GM18517 (cell line): ENCODE measurements around the gene ZPR1.
A peak's percentile ranks its signal among the peaks of the same experiment; 100 is the strongest.
"Not testable (repeated sequence)": the region's sequence is repeated elsewhere in the genome, so short reads cannot be mapped to it uniquely, and the experiment has no call there.

Source experiments
- ATAC-seq: cut with Tn5 transposase; IDR thresholded peaks from one replicate; pipeline ENCODE4 v1.9.1; 2021; ENCODE audit warnings: mild to moderate bottlenecking, moderate library complexity; ENCODE audit not compliant: unreplicated experiment

Gene ZPR1, protein sequence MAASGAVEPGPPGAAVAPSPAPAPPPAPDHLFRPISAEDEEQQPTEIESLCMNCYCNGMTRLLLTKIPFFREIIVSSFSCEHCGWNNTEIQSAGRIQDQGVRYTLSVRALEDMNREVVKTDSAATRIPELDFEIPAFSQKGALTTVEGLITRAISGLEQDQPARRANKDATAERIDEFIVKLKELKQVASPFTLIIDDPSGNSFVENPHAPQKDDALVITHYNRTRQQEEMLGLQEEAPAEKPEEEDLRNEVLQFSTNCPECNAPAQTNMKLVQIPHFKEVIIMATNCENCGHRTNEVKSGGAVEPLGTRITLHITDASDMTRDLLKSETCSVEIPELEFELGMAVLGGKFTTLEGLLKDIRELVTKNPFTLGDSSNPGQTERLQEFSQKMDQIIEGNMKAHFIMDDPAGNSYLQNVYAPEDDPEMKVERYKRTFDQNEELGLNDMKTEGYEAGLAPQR

GRCh38 chr11:116787786-116788486 lies at the start of gene ZPR1:
TSS of gene ZPR1 (minus strand) at chr11:116788023. CDS start at chr11:116787990, 33 bp downstream.
- peak; percentile 76 for ATAC-seq

DNA sequence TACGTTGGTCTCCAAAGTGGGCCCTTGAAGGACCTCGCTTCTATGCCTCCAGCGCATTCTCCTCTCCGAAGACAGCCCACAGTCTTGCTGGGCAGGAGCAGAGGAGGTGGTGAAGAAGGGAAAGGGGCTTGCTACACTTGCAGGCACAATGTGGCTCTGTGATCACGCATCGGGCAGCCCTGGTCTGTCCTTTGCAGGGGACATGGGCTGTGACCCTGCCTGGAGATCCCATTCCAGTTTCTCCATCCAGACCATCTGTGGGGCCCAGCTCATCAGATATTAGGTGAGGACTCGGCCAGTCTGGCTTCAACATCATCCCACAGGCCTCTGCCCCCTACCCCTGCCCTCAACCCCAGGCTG lies 48.8 kb upstream of the ZPR1 start:
- ATAC-seq = no peak

- ATAC-seq = peak; percentile 73
Observed at GRCh38 chr11:116835791-116836631, 48.2 kb upstream of the ZPR1 start.

- ATAC-seq = no peak
Observed at GRCh38 chr11:116835042-116835772, 47.4 kb upstream of the ZPR1 start.

DNA sequence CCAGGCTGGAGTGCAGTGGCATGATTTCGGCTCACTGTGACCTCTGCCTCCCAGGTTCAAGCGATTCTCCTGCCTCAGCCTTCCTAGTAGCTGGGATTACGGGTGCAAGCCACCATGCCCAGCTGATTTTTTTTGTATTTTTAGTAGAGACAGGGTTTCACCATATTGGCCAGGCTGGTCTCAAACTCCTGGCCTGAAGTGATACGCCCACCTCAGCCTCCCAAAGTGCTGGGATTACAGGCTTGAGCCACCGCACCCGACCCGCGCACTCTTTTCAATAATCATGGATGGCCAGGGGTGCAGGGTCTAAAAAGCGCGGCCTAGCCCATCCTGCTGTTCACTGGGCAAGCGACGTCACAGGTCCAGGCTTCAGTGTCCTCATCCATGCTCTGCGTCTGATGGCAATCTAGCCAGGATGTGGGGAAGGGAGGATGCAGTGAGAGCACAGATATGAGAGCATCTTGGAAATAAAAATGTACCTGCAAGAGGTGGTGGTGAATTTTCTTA lies 46.8 kb upstream of the ZPR1 start:
- ATAC-seq = not testable (repeated sequence)

DNA sequence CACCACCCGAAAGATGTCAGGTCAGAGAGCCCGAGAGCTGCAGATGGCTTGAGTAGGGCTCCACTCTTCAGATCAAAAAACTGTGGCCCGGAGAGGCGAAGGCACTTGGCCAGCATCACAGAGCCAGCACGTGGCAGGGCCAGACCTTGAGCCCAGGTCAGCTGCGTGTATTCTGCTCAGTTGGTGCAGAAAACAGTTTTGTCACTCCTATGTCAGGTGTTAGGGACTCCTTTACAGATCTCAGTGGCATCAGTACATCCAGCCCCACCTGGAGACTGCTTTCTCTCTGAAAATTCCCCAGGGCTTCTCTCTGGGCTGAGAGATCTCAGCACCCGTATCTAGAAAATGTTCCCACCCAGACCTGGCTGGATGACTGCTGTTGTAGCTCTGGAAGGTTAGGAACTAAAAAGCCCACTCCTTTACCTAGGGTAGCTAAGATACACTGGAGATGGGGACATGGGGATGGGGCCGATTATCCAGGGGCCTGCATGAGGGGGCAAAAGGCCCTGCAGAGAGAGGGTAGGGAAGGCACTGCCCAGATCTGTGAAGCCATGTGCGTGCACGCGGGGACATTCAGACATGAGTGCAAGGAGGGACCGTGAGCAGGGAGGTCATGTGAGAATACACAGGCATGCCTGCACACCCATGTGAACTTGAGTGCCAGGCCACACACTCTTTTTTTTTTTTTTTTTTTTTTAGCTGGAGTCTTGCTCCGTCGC lies 46.2 kb upstream of the ZPR1 start:
- ATAC-seq = no peak

DNA sequence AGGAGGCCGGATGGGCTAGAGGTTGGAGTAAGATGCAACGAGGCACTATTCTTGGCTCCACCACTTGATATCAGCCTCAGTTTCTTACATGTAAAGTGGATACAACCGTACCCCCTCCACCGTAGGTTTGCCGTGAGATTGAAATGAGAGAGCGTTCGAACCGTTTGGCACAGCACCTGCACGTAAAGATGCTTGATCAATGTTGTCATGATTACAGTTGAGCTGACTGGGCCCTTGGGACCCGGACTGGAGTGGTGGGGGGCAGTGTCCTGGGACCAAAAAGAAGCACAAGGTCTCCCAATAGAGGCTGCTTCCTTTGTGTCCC lies 45.6 kb upstream of the ZPR1 start:
- no peak for ATAC-seq

GRCh38 chr11:116832350-116833290 lies 44.8 kb upstream of the ZPR1 start:
- ATAC-seq = no peak

- ATAC-seq = no peak
Observed at GRCh38 chr11:116831790-116832349, 44.0 kb upstream of the ZPR1 start.

GRCh38 chr11:116830184-116830912 lies 42.5 kb upstream of the ZPR1 start:
- ATAC-seq = no peak

DNA sequence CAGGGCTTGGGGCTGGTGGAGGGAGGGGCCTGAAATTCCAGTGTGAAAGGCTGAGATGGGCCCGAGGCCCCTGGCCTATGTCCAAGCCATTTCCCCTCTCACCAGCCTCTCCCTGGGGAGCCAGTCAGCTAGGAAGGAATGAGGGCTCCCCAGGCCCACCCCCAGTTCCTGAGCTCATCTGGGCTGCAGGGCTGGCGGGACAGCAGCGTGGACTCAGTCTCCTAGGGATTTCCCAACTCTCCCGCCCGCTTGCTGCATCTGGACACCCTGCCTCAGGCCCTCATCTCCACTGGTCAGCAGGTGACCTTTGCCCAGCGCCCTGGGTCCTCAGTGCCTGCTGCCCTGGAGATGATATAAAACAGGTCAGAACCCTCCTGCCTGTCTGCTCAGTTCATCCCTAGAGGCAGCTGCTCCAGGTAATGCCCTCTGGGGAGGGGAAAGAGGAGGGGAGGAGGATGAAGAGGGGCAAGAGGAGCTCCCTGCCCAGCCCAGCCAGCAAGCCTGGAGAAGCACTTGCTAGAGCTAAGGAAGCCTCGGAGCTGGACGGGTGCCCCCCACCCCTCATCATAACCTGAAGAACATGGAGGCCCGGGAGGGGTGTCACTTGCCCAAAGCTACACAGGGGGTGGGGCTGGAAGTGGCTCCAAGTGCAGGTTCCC lies 41.8 kb upstream of the ZPR1 start, which contains the start of gene APOC3:
APOC3 (plus strand) TSS at position 383 of the 659 bp plus-strand sequence. CDS start 676 bp downstream, outside the sequence.
- no peak for ATAC-seq

DNA sequence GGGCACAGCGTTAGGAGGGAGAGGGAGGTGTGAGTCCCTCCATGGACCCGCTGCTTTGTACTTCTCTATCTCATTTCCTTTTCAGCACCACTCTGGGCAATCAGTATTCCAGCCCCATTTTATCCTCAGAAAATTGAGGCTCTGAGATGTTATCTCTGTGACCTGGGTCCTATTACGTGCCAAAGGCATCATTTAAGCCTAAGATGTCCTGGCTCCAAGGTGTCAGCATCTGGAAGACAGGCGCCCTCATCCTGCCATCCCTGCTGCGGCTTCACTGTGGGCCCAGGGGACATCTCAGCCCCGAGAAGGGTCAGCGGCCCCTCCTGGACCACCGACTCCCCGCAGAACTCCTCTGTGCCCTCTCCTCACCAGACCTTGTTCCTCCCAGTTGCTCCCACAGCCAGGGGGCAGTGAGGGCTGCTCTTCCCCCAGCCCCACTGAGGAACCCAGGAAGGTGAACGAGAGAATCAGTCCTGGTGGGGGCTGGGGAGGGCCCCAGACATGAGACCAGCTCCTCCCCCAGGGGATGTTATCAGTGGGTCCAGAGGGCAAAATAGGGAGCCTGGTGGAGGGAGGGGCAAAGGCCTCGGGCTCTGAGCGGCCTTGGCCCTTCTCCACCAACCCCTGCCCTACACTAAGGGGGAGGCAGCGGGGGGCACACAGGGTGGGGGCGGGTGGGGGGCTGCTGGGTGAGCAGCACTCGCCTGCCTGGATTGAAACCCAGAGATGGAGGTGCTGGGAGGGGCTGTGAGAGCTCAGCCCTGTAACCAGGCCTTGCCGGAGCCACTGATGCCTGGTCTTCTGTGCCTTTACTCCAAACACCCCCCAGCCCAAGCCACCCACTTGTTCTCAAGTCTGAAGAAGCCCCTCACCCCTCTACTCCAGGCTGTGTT lies 41.1 kb upstream of the ZPR1 start:
- ATAC-seq = no peak

DNA sequence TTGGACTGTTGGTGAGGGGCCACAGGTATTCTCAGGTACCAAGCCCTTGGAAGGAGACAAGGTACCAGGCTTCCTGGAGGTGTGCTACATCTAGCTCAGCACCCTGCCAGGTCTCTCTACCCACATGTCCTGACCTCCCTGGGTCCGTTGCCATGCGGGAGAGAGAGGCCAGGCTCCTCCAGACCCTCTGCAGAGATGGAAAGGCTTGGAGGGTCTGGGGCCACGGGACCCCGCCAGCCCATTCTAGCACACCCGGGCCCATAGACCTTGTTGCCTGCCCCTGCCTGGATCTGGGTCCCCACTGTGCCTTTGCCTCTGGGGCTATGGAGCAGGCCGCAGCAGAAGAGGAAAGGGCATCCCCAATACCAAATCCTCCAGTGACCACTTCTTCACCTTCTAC lies 39.6 kb upstream of the ZPR1 start:
- no peak for ATAC-seq

GRCh38 chr11:116826751-116827431 lies 39.1 kb upstream of the ZPR1 start:
- ATAC-seq = no peak

GRCh38 chr11:116825854-116826750 lies 38.3 kb upstream of the ZPR1 start:
- no peak for ATAC-seq
